ENCODE results near the gene MCEMP1. TPM values are rescaled to one million over a fixed set of nuclear protein-coding genes. Genes with fewer than 3 reads are reported as not detected.
"Not testable (repeated sequence)": the region's sequence is repeated elsewhere in the genome, so short reads cannot be mapped to it uniquely, and the experiment has no call there.

MCEMP1 gene
- total and polyA plus RNA-seq, 2 experiments from 2014 or later, result not detected

DNA sequence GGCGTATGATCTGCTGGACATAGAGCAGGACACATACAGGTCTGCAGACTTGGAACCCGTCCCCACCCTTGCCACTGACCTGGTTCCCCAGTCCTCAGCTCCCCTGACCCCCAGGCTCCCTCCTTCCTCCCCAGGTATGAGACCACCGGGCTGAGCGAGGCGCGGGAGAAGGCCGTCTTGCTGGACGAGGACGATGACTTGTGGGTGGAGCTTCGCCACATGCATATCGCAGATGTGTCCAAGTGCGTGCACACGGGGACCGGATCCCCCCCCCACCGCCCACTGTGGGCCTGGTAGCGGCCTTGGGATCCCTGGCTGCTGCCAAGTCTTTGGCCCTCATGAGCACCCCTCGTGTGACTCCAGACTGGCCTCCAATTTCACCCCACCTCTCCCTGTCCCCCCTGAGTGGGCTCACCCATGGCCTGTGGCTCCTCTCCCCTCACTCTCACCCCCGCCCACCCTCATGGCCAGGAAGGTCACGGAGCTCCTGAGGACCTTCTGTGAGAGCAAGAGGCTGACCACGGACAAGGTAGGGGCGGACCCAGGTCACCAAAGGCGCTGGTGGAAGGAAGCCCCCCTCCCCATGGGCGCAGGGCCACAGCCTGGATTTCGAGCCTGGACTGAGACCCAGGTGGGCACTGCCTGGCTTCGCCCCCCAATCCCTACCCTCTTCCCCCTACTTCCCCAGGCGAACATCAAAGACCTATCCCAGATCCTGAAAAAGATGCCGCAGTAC lies 34.4 kb upstream of the MCEMP1 start:
- WGBS (ENCODE audit: low lambda C conversion rate, missing lambda C conversion rate), result 93% methylated on average over 24 of the region's 27 CpGs

GRCh38 chr19:7643031-7643415 lies 33.9 kb upstream of the MCEMP1 start:
- H3K9me3 ChIP-seq (ENCODE audit: low read depth), result no peaks in the 10 kb centered on the region
- H3K4me1 ChIP-seq (ENCODE audit: insufficient read depth), result no peaks in the 10 kb centered on the region
- no peak overlapping the region for H3K4me2 ChIP-seq
- H3K27ac ChIP-seq, result no peak overlapping the region
- H3K9me2 ChIP-seq (replicated peaks; ENCODE audit: insufficient read depth), result no peaks in the 10 kb centered on the region
- 90% methylated on average over 6 of the region's 8 CpGs for WGBS (ENCODE audit: low lambda C conversion rate, missing lambda C conversion rate)
- TF ChIP-seq EZH2 (IDR thresholded peaks at IDR 0.05; ENCODE audit: borderline replicate concordance) (no peak), EZH2phosphoT487 (IDR thresholded peaks at IDR 0.05; ENCODE audit: low read depth, severe bottlenecking, unreplicated experiment) (no peak), CTCF (IDR thresholded peaks at IDR 0.05; ENCODE audit: poor library complexity) (no peak)
- H3K27me3 ChIP-seq, result no peaks in the 10 kb centered on the region
- no peak overlapping the region for H2AFZ ChIP-seq
- H4K20me1 ChIP-seq (ENCODE audit: insufficient read depth, poor library complexity, severe bottlenecking), result no peaks in the 10 kb centered on the region
- no peak overlapping the region for H3K4me3 ChIP-seq
- DNase-seq (ENCODE audit: low spot score), result no peak
- no peaks in the 10 kb centered on the region for H3K36me3 ChIP-seq (replicated peaks; ENCODE audit: insufficient read depth, low read depth)
- H3K79me2 ChIP-seq, result peaks cover 7% of the 10 kb centered on the region

More for the DNA sequence above, 34.4 kb upstream of the MCEMP1 start:
- no peak for DNase-seq (ENCODE audit: low spot score)
- no peak overlapping the region for H2AFZ ChIP-seq
- H3K4me1 ChIP-seq (ENCODE audit: insufficient read depth), result no peaks in the 10 kb centered on the region
- H4K20me1 ChIP-seq (ENCODE audit: insufficient read depth, poor library complexity, severe bottlenecking), result no peaks in the 10 kb centered on the region
- H3K79me2 ChIP-seq, result peaks cover 12% of the 10 kb centered on the region
- TF ChIP-seq CTCF (IDR thresholded peaks at IDR 0.05; ENCODE audit: poor library complexity) (no peak), EZH2phosphoT487 (IDR thresholded peaks at IDR 0.05; ENCODE audit: low read depth, severe bottlenecking, unreplicated experiment) (no peak), EZH2 (IDR thresholded peaks at IDR 0.05; ENCODE audit: borderline replicate concordance) (no peak)
- H3K27me3 ChIP-seq, result no peaks in the 10 kb centered on the region
- no peak overlapping the region for H3K27ac ChIP-seq
- no peak overlapping the region for H3K4me3 ChIP-seq
- H3K36me3 ChIP-seq (replicated peaks; ENCODE audit: insufficient read depth, low read depth), result no peaks in the 10 kb centered on the region
- H3K9me3 ChIP-seq (ENCODE audit: low read depth), result no peaks in the 10 kb centered on the region
- no peak overlapping the region for H3K4me2 ChIP-seq
- no peaks in the 10 kb centered on the region for H3K9me2 ChIP-seq (replicated peaks; ENCODE audit: insufficient read depth)

DNA sequence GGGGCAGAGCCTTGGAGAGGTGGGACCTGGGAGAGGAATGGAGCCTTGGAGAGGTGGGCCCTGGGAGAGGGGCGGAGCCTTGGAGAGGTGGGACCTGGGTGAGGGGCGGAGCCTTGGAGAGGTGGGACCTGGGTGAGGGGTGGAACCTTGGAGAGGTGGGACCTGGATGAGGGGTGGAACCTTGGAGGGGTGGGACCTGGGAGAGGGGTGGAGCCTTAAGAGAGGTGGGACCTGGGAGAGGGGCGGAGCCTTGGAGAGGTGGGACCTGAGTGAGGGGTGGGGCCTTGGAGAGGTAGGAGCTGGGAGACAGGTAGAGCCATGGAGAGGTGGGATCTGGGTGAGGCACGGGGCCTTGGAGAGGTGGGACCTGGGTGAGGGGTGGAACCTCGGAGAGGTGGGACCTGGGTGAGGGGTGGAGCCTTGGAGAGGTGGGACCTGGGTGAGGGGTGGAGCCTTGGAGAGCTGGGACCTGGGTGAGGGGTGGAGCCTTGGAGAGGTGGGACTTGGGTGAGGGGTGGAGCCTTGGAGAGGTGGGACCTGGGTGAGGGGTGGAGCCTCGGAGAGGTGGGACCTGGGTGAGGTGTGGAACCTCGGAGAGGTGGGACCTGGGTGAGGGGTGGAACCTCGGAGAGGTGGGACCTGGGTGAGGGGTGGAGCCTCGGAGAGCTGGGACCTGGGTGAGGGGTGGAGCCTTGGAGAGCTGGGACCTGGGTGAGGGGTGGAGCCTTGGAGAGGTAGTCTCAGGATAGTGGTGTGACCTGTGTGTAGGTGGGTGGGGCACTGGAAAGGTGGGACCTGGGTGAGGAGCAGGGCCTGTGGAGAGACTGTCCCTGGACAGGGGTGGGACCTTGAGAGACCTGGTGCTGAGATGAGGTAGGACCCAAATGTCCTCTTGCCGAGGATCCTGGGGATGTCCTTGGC lies 33.0 kb upstream of the MCEMP1 start:
- not testable (repeated sequence) for H3K9me3 ChIP-seq (ENCODE audit: low read depth); DNase-seq (ENCODE audit: low spot score); H3K4me2 ChIP-seq; H3K36me3 ChIP-seq (replicated peaks; ENCODE audit: insufficient read depth, low read depth); H3K79me2 ChIP-seq; H2AFZ ChIP-seq; H3K9me2 ChIP-seq (replicated peaks; ENCODE audit: insufficient read depth); H3K27ac ChIP-seq; H4K20me1 ChIP-seq (ENCODE audit: insufficient read depth, poor library complexity, severe bottlenecking); H3K27me3 ChIP-seq; H3K4me1 ChIP-seq (ENCODE audit: insufficient read depth); H3K4me3 ChIP-seq
- 100% methylated on average over 4 of the region's 10 CpGs for WGBS (ENCODE audit: low lambda C conversion rate, missing lambda C conversion rate)

DNA sequence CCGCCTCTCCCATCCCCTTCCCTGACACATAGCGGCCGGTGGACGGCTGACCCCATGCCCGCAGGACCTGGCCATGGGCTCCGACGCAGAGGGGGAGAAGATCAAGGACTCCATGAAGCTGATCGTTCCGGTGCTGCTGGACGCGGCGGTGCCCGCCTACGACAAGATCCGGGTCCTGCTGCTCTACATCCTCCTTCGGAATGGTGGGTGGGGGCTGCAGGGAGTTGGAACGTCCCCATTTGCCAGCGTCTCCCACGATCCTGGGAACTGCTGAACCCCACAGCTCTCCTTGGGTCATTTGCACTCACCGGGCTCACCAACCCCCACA lies 32.4 kb upstream of the MCEMP1 start:
- H3K4me3 ChIP-seq, result no peak overlapping the region
- no peak overlapping the region for H3K4me2 ChIP-seq
- H3K4me1 ChIP-seq (ENCODE audit: insufficient read depth), result no peaks in the 10 kb centered on the region
- no peaks in the 10 kb centered on the region for H3K79me2 ChIP-seq
- H3K9me3 ChIP-seq (ENCODE audit: low read depth), result no peaks in the 10 kb centered on the region
- H3K27me3 ChIP-seq, result no peaks in the 10 kb centered on the region
- WGBS (ENCODE audit: low lambda C conversion rate, missing lambda C conversion rate), result 97% methylated on average over 20 of the region's 20 CpGs
- DNase-seq (ENCODE audit: low spot score), result no peak
- TF ChIP-seq EZH2 (IDR thresholded peaks at IDR 0.05; ENCODE audit: borderline replicate concordance) (no peak), CTCF (IDR thresholded peaks at IDR 0.05; ENCODE audit: poor library complexity) (no peak), EZH2phosphoT487 (IDR thresholded peaks at IDR 0.05; ENCODE audit: low read depth, severe bottlenecking, unreplicated experiment) (no peak)
- no peaks in the 10 kb centered on the region for H4K20me1 ChIP-seq (ENCODE audit: insufficient read depth, poor library complexity, severe bottlenecking)
- H3K9me2 ChIP-seq (replicated peaks; ENCODE audit: insufficient read depth), result no peaks in the 10 kb centered on the region
- no peak overlapping the region for H3K27ac ChIP-seq
- no peak overlapping the region for H2AFZ ChIP-seq
- no peaks in the 10 kb centered on the region for H3K36me3 ChIP-seq (replicated peaks; ENCODE audit: insufficient read depth, low read depth)
